ENCODE data around the gene PARP8. TPM values are rescaled to one million over a fixed set of nuclear protein-coding genes. Genes with fewer than 3 reads are reported as not detected.
"Not testable (repeated sequence)": the region's sequence is repeated elsewhere in the genome, so short reads cannot be mapped to it uniquely, and the experiment has no call there.

PARP8 gene
- total RNA-seq, 1 experiment from 2014 or later, result 6.3 TPM

- no peak for DNase-seq (ENCODE audit: low read depth)
Measured at GRCh38 chr5:50770441-50770840, 104.0 kb downstream of the PARP8 start.

GRCh38 chr5:50774446-50775175, 108.2 kb downstream of the PARP8 start:
- DNase-seq (ENCODE audit: low read depth), result not testable (repeated sequence)

DNA sequence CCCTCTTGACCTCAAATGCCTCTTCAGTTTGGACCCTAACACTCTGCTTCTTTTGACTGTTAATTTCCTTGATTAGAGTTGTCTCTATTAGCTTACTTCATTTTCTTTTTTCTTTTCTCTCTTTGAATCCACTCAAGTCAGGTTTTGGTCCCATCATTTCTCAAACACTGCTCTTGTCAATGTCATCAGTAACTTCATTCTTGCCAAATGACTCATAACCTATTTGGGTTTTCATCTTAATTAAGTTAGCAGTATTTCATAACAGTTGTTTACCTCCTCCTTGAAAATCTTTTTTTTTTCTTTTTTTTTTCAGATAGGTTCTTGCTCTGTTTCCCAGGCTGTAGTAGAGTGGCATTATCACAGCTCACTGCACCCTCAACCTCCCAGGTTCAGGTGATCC, 119.6 kb downstream of the PARP8 start:
- no peak for DNase-seq (ENCODE audit: low read depth)

DNA sequence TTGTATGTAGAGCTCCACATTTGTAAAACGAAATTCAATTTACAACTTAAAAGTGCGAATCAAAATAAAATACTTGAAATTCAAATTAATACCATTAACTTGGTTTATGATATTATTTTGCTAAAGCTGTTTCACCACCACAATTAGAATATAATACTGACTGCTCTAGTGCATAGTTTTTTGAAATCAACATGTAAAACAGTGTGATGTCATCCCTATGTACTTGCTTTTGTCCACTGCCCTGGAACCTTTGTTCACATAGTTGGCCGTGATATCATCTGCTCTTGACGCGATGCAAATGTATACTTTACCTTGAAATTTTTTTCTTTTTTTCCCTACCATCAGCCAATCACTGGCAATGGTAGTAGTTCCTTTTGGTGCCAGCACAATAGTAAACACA, 125.4 kb downstream of the PARP8 start:
- DNase-seq (ENCODE audit: low read depth), result no peak

GRCh38 chr5:50792843-50793242, 126.4 kb downstream of the PARP8 start:
- no peak for DNase-seq (ENCODE audit: low read depth)

GRCh38 chr5:50794812-50795211, 128.4 kb downstream of the PARP8 start:
- no peak for DNase-seq (ENCODE audit: low read depth)

- no peak for DNase-seq (ENCODE audit: low read depth)
Measured at GRCh38 chr5:50798002-50798401, 131.6 kb downstream of the PARP8 start.

DNA sequence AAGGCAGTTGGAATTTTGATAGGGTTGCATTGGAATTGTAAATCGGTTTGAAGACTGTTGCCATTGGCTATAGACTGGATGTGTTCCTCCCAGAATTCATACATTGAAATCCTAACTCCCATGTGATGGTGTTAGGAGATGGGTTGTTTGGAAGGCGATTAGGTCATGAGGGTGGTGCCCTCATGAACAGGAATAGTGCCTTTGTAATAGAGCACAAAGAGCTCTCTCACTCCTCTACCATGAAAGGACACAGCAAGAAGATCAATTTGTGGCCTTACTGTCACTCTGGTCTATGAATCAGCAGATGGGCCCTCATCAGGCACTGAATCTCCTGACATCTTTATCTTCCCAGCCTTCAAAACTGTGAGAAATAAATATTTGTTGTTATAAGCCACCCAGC, 133.2 kb downstream of the PARP8 start:
- no peak for DNase-seq (ENCODE audit: low read depth)

DNA sequence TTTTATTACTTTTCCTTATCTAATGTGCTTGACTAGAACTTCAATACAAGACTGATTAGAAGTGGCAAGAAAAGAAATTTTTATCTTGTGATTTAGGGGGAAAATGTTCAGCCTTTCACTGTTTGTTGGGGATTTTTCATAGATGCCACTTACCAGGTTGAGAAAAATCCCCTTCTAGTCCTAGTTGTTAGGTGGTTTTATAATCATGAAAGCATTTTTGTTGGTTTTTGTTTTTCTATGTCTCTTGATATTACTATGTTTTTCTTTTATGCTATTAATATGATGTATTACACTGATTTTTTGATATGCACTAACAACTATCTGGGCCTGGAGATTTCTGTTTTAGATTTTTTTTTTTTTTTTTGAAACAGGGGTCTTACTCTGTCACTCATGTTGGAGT, 134.0 kb downstream of the PARP8 start:
- DNase-seq (ENCODE audit: low read depth), result no peak

DNA sequence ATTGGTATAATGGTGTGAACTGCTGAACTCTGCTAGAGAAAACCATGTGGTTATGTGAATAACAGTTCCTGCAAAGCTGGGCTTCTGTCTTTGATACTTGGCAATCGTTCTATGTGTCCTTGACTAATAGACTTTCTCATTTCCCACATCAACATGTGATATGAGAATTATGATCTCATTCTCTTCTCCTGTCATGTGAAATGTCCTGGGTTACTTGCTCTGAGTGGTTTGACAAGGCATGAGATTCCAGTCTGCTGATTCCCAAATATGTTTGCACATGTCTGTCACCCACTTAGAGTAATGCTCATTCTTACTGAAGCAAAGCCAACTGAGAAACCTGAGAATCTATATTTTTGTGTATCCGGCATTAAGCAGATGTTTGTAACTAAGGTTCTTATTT, 141.2 kb downstream of the PARP8 start:
- peak; percentile 48 for DNase-seq (ENCODE audit: low read depth)

- no peak for DNase-seq (ENCODE audit: low read depth)
Measured at GRCh38 chr5:50808406-50808805, 142.0 kb downstream of the PARP8 start.

- not testable (repeated sequence) for DNase-seq (ENCODE audit: low read depth)
Measured at GRCh38 chr5:50811746-50812145, 145.3 kb downstream of the PARP8 start.

DNA sequence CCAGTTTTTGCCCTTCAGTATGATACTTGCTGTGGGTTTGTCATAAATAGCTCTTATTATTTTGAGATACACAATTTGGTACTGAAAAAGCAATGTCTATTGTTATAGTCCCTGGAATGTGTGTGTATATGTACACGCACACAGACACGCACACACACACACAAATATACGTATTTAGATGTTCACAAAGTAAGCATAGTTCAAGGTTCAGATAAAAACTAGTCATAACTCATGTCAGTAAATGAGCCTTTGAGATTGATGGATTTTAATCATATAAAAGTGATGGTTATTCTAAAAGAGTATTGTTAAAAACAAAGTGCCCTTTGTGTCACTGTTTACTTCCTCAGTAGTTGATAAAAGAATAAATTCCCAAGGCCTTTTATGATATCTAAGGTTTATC, 147.3 kb downstream of the PARP8 start:
- no peak for DNase-seq (ENCODE audit: low read depth)

- no peak for DNase-seq (ENCODE audit: low read depth)
Measured at GRCh38 chr5:50814556-50814955, 148.1 kb downstream of the PARP8 start.

DNA sequence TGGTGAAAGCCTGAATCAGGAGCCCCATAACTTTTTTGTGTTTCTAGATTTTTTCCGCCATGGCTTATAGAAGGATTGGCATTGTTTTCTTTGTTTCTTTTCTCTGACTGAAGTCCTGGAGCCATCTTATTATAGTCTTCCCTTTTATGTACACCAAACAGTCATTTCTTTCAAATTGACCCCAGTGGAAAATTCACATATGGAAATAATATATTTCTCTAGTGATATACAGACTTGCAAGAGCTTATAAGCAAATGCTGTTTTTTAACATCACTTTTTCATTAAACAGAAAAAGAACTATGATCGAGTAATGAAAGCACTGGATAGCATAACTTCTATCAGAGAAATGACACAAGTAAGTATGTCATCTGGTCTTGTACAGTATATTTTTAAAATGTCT, 155.6 kb downstream of the PARP8 start:
- no peak for DNase-seq (ENCODE audit: low read depth)

- no peak for DNase-seq (ENCODE audit: low read depth)
Measured at GRCh38 chr5:50822761-50823160, 156.3 kb downstream of the PARP8 start.

GRCh38 chr5:50823568-50823967, 157.1 kb downstream of the PARP8 start:
- no peak for DNase-seq (ENCODE audit: low read depth)

- no peak for DNase-seq (ENCODE audit: low read depth)
Measured at GRCh38 chr5:50824109-50824508, 157.7 kb downstream of the PARP8 start.

- DNase-seq (ENCODE audit: low read depth), result no peak
Measured at GRCh38 chr5:50827516-50828247, 161.2 kb downstream of the PARP8 start.

DNA sequence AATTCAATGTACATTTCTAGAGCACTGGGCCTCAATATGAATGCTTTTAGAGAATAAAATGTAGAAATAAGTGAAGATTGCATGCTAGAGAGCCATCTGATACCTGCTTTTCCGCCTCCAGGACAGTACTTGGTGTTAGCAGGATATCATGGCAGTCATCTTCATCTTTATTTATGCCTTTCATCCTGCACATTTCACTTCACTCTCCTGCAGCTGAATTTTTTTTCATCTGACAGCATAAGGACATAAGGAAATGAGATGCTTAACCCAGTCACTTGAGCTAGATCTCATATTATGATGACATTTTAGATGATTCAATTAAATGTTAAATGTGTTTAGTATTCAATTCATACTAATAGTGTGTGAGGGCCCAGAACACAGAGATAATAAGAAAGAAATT, 162.6 kb downstream of the PARP8 start:
- no peak for DNase-seq (ENCODE audit: low read depth)

GRCh38 chr5:50832657-50833284, 166.3 kb downstream of the PARP8 start:
- DNase-seq (ENCODE audit: low read depth), result no peak

- DNase-seq (ENCODE audit: low read depth), result no peak
Measured at GRCh38 chr5:50836356-50836755, 169.9 kb downstream of the PARP8 start.

DNA sequence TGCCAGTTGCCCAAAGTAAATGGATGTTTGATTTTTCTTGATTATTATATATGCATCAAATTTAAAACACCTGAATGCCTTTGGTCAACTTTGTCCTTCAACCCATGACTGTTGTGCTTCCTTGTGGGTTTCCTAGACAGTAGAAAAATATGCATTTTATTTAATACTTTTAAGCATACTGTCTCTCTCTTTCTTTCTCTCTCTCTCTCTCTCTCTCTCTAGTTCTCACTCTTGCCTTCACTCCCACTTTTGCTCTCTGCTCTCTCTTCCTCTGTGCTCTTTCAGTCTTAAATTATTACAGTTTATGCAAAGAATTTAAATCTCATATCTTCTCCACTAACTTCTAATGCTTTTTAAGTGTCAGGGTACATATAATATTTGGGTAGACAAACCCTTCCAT, 173.0 kb downstream of the PARP8 start:
- DNase-seq (ENCODE audit: low read depth), result no peak
